Hepatocyte (in vitro differentiated cells): ENCODE data around the gene CCDC183.

Experiments
- CTCF ChIP-seq: fragments of 200-600 bp; sonication (generic); IDR thresholded peaks from 2 replicates; pipeline ENCODE4 v1.5.1; 2016; ENCODE audit warnings: antibody characterized with exemption, mild to moderate bottlenecking; ENCODE audit not compliant: poor library complexity
- EZH2 ChIP-seq: fragments of 200-600 bp; sonication (generic); IDR thresholded peaks from 2 replicates; pipeline ENCODE4 v1.6.1; 2016; ENCODE audit warnings: antibody characterized with exemption, mild to moderate bottlenecking, borderline replicate concordance

- TF ChIP-seq CTCF: no peak
- TF ChIP-seq EZH2: no peak
These were observed 31.8 kb downstream of the CCDC183 start for GRCh38 chr9:136827794-136828473.
